Right atrium auricular region (tissue), 2 donors: ENCODE results near the gene EML6. TPM values are rescaled to one million over a fixed set of nuclear protein-coding genes. Genes with fewer than 3 reads are reported as not detected.

Source experiments
- DNase-seq: peaks from one replicate; pipeline ENCODE4 v3.0.0-alpha.2; 2019; ENCODE audit warnings: low spot score
- H3K27ac ChIP-seq, 2 donors: fragments of 200-600 bp; sonication (generic); 1 replicate in 1 of 2; 2 replicates in 1 of 2; pipeline ENCODE4 v1.5.1; 2016 to 2019
- H3K27me3 ChIP-seq, 2 donors: fragments of 200-600 bp; sonication (generic); one replicate each; pipeline versions ENCODE4 v1.5.1 to v1.6.0; 2017 to 2019
- H3K36me3 ChIP-seq: fragments of 200-600 bp; sonication (generic); one replicate; pipeline ENCODE4 v1.5.1; 2016
- H3K4me1 ChIP-seq, 2 donors: fragments of 200-600 bp; sonication (generic); one replicate each; pipeline versions ENCODE4 v1.5.1 to v1.6.0; 2017 to 2019
- H3K4me3 ChIP-seq, 2 donors: fragments of 200-600 bp; sonication (generic); 1 replicate in 1 of 2; 2 replicates in 1 of 2; pipeline ENCODE4 v1.5.1; 2017 to 2019; ENCODE audit warnings: mild to moderate bottlenecking in 1 of 2, moderate library complexity in 1 of 2
- H3K9me3 ChIP-seq, 2 donors: fragments of 200-600 bp; sonication (generic); one replicate each; pipeline ENCODE4 v1.5.1; 2019
- CTCF ChIP-seq, 2 donors: fragments of 200-600 bp; sonication (generic); IDR thresholded peaks; one replicate each; pipeline ENCODE4 v1.5.1; 2019; ENCODE audit warnings: antibody characterized with exemption in 2 of 2
- total RNA-seq, 2 donors: library from RNA; depleted of rRNA; stranded (reverse); fragments of >200 nt; gene quantifications; one replicate each; pipeline ENCODE4 v1.1.0, GENCODE V29; 2016

Gene EML6
- total RNA-seq, 2 donors from 2014 or later: 1.1 to 1.2 TPM

GRCh38 chr2:54912893-54913292 lies 189.4 kb downstream of the EML6 start:
- DNase-seq: no peak
- H3K4me3 ChIP-seq: no peak overlapping the region
- TF ChIP-seq CTCF (IDR thresholded peaks at IDR 0.05): no peak
- no peaks in the 10 kb centered on the region for H3K36me3 ChIP-seq
- H3K27me3 ChIP-seq: no peaks in the 10 kb centered on the region
- H3K4me1 ChIP-seq: no peaks in the 10 kb centered on the region
- H3K9me3 ChIP-seq: peaks cover 0 to 4% of the 10 kb centered on the region in 2 donors
- no peak overlapping the region for H3K27ac ChIP-seq

GRCh38 chr2:54914637-54915036 lies 191.2 kb downstream of the EML6 start:
- Histone ChIP-seq H3K9me3 (peaks cover 0 to 4% of the 10 kb centered on the region in 2 donors), H3K27me3 (no peaks in the 10 kb centered on the region), H3K4me3 (no peak overlapping the region), H3K4me1 (no peaks in the 10 kb centered on the region), H3K36me3 (no peaks in the 10 kb centered on the region), H3K27ac (no peak overlapping the region)
- DNase-seq: no peak
- TF ChIP-seq CTCF (IDR thresholded peaks at IDR 0.05): no peak

GRCh38 chr2:54915101-54915500 lies 191.6 kb downstream of the EML6 start:
- Histone ChIP-seq H3K9me3 (peaks cover 0 to 6% of the 10 kb centered on the region in 2 donors), H3K36me3 (no peaks in the 10 kb centered on the region), H3K4me1 (no peaks in the 10 kb centered on the region), H3K27me3 (no peaks in the 10 kb centered on the region), H3K27ac (no peak overlapping the region), H3K4me3 (no peak overlapping the region)
- no peak for TF ChIP-seq CTCF (IDR thresholded peaks at IDR 0.05)
- no peak for DNase-seq

GRCh38 chr2:54916637-54917036 lies 193.2 kb downstream of the EML6 start:
- H3K9me3 ChIP-seq: peaks cover 0 to 21% of the 10 kb centered on the region in 2 donors
- no peaks in the 10 kb centered on the region for H3K36me3 ChIP-seq
- DNase-seq: no peak
- no peaks in the 10 kb centered on the region for H3K27me3 ChIP-seq
- no peaks in the 10 kb centered on the region for H3K4me1 ChIP-seq
- no peak overlapping the region for H3K4me3 ChIP-seq
- no peak for TF ChIP-seq CTCF (IDR thresholded peaks at IDR 0.05)
- no peak overlapping the region for H3K27ac ChIP-seq

- no peak for TF ChIP-seq CTCF (IDR thresholded peaks at IDR 0.05)
- peaks cover 0 to 18% of the 10 kb centered on the region in 2 donors for H3K9me3 ChIP-seq
- no peaks in the 10 kb centered on the region for H3K27me3 ChIP-seq
- no peaks in the 10 kb centered on the region for H3K4me1 ChIP-seq
- H3K27ac ChIP-seq: no peak overlapping the region
- DNase-seq: no peak
- H3K4me3 ChIP-seq: no peak overlapping the region
- no peaks in the 10 kb centered on the region for H3K36me3 ChIP-seq
Measured at GRCh38 chr2:54918647-54919280, 195.3 kb downstream of the EML6 start.

GRCh38 chr2:54920660-54921059 lies 197.2 kb downstream of the EML6 start:
- no peak overlapping the region for H3K27ac ChIP-seq
- no peak overlapping the region for H3K4me3 ChIP-seq
- no peak for TF ChIP-seq CTCF (IDR thresholded peaks at IDR 0.05)
- H3K4me1 ChIP-seq: no peaks in the 10 kb centered on the region
- DNase-seq: no peak
- no peaks in the 10 kb centered on the region for H3K36me3 ChIP-seq
- peaks cover 0 to 18% of the 10 kb centered on the region in 2 donors for H3K9me3 ChIP-seq
- no peaks in the 10 kb centered on the region for H3K27me3 ChIP-seq
